ENCODE results near the gene ATP1B4.

GRCh38 chrX:120377715-120378114 is 15.8 kb downstream of the ATP1B4 start:
- no peak for TF ChIP-seq CTCF (IDR thresholded peaks at IDR 0.05 in 4 of 5, conservative IDR thresholded peaks at IDR 0.05 in 1 of 5)
- no peak for TF ChIP-seq POLR2A (IDR thresholded peaks at IDR 0.05)

All from gastrocnemius medialis (tissue), 4 donors.